ENCODE results near the gene PKIG. TPM values are rescaled to one million over a fixed set of nuclear protein-coding genes. Genes with fewer than 3 reads are reported as not detected.
A peak's percentile ranks its signal among the peaks of the same experiment; 100 is the strongest.

PKIG gene
- total RNA-seq, 1 experiment from 2014 or later: 66.3 TPM

- Histone ChIP-seq H3K4me3 (ENCODE audit: low read depth in 2 of 2, low read length in 2 of 2) (no peak overlapping the region), H3K27ac (ENCODE audit: low read length) (no peak overlapping the region), H3K36me3 (ENCODE audit: control insufficient read depth, insufficient read depth, low read length) (no peaks in the 10 kb centered on the region), H3K27me3 (ENCODE audit: control insufficient read depth, insufficient read depth, low read length) (no peaks in the 10 kb centered on the region), H3K4me1 (ENCODE audit: control insufficient read depth, insufficient read depth, low read length) (peaks cover 13% of the 10 kb centered on the region), H3K9me3 (ENCODE audit: control insufficient read depth, insufficient read depth, low read depth, low read length) (no peaks in the 10 kb centered on the region)
- in situ Hi-C loops (cut with HindIII; ENCODE audit: low pct_unique_long_range_greater_than_20kb, low sequenced_read_pairs): no loop called here
- ATAC-seq (no peak), DNase-seq (ENCODE audit: low read depth, low spot score) (no peak)
- intact Hi-C loops (cut with micrococcal nuclease; ENCODE audit: unreplicated experiment): loop anchor here (10.0 kb wide), 1 partner anchor 67 kb away; no protein-coding TSS in a partner anchor
- no TSS peak for BruUV-seq (replicated peaks)
- CTCF ChIA-PET: interaction anchor here (1.1 kb wide), 1 partner anchor 72 kb away, joined by 5 read pairs; no protein-coding TSS in a partner anchor
- POLR2A ChIA-PET: no interaction called here
- no peak for TF ChIP-seq TCF7L2 (IDR thresholded peaks at IDR 0.05; ENCODE audit: low read depth, low read length)
- no peak for TF ChIP-seq CTCF (IDR thresholded peaks at IDR 0.05)
- no peak for TF ChIP-seq POLR2AphosphoS5 (IDR thresholded peaks at IDR 0.05; ENCODE audit: low read depth, low read length)
- no peak for TF ChIP-seq SIN3A (IDR thresholded peaks at IDR 0.05; ENCODE audit: borderline replicate concordance, insufficient read depth, low read depth, low read length)
- TF ChIP-seq, protein P1, sequence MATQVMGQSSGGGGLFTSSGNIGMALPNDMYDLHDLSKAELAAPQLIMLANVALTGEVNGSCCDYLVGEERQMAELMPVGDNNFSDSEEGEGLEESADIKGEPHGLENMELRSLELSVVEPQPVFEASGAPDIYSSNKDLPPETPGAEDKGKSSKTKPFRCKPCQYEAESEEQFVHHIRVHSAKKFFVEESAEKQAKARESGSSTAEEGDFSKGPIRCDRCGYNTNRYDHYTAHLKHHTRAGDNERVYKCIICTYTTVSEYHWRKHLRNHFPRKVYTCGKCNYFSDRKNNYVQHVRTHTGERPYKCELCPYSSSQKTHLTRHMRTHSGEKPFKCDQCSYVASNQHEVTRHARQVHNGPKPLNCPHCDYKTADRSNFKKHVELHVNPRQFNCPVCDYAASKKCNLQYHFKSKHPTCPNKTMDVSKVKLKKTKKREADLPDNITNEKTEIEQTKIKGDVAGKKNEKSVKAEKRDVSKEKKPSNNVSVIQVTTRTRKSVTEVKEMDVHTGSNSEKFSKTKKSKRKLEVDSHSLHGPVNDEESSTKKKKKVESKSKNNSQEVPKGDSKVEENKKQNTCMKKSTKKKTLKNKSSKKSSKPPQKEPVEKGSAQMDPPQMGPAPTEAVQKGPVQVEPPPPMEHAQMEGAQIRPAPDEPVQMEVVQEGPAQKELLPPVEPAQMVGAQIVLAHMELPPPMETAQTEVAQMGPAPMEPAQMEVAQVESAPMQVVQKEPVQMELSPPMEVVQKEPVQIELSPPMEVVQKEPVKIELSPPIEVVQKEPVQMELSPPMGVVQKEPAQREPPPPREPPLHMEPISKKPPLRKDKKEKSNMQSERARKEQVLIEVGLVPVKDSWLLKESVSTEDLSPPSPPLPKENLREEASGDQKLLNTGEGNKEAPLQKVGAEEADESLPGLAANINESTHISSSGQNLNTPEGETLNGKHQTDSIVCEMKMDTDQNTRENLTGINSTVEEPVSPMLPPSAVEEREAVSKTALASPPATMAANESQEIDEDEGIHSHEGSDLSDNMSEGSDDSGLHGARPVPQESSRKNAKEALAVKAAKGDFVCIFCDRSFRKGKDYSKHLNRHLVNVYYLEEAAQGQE (IDR thresholded peaks at IDR 0.05; ENCODE audit: insufficient read depth in 1 of 2, low read depth in 2 of 2, low read length in 1 of 2): no peak
Observed at GRCh38 chr20:44537993-44538392, 44.4 kb upstream of the PKIG start.

GRCh38 chr20:44540834-44541233 is 41.5 kb upstream of the PKIG start:
- Histone ChIP-seq H3K36me3 (ENCODE audit: control insufficient read depth, insufficient read depth, low read length) (no peaks in the 10 kb centered on the region), H3K27ac (ENCODE audit: low read length) (no peak overlapping the region), H3K4me1 (ENCODE audit: control insufficient read depth, insufficient read depth, low read length) (peaks cover 9% of the 10 kb centered on the region), H3K9me3 (ENCODE audit: control insufficient read depth, insufficient read depth, low read depth, low read length) (no peaks in the 10 kb centered on the region), H3K4me3 (ENCODE audit: low read depth in 2 of 2, low read length in 2 of 2) (no peak overlapping the region), H3K27me3 (ENCODE audit: control insufficient read depth, insufficient read depth, low read length) (no peaks in the 10 kb centered on the region)
- ATAC-seq (peak; percentile 49; the same call in 1 of the 2 replicates), DNase-seq (ENCODE audit: low read depth, low spot score) (no peak)
- POLR2A ChIA-PET: interaction anchor here (0.6 kb wide), 1 partner anchor 20 kb away, joined by 3 read pairs; no protein-coding TSS in a partner anchor
- no peak for TF ChIP-seq TCF7L2 (IDR thresholded peaks at IDR 0.05; ENCODE audit: low read depth, low read length)
- TF ChIP-seq, protein P1 (IDR thresholded peaks at IDR 0.05; ENCODE audit: insufficient read depth in 1 of 2, low read depth in 2 of 2, low read length in 1 of 2): no peak
- no peak for TF ChIP-seq CTCF (IDR thresholded peaks at IDR 0.05)
- no peak for TF ChIP-seq POLR2AphosphoS5 (IDR thresholded peaks at IDR 0.05; ENCODE audit: low read depth, low read length)
- TF ChIP-seq SIN3A (IDR thresholded peaks at IDR 0.05; ENCODE audit: borderline replicate concordance, insufficient read depth, low read depth, low read length): no peak
- no TSS peak for BruUV-seq (replicated peaks)
- intact Hi-C loops (cut with micrococcal nuclease; ENCODE audit: unreplicated experiment): no loop called here
- CTCF ChIA-PET: interaction anchor here (0.7 kb wide), 1 partner anchor 70 kb away, joined by 3 read pairs; no protein-coding TSS in a partner anchor
- in situ Hi-C loops (cut with HindIII; ENCODE audit: low pct_unique_long_range_greater_than_20kb, low sequenced_read_pairs): no loop called here

All from Panc1 (cell line).